ENCODE measurements around the gene NCOR2.

NCOR2 gene

GRCh38 chr12:124562018-124562795 is 5.2 kb downstream of the NCOR2 start:
- H3K4me3 Mint-ChIP-seq: no peak overlapping the region
- no peak overlapping the region for H3K27ac Mint-ChIP-seq

GRCh38 chr12:124561231-124561630 is 6.2 kb downstream of the NCOR2 start:
- Mint-ChIP-seq H3K27me3 (ENCODE audit: low read depth, poor library complexity) (no peaks in the 10 kb centered on the region), H3K4me1 (peaks cover 66% of the 10 kb centered on the region), H3K4me3 (no peak overlapping the region), H3K9me3 (no peaks in the 10 kb centered on the region), H3K36me3 (ENCODE audit: low read depth) (peaks cover 7% of the 10 kb centered on the region), H3K27ac (no peak overlapping the region)
- TF ChIP-seq CTCF (IDR thresholded peaks at IDR 0.05): no peak
- no peak for DNase-seq

More at GRCh38 chr12:124562018-124562795, 5.2 kb downstream of the NCOR2 start:
- H3K27me3 Mint-ChIP-seq (ENCODE audit: low read depth, poor library complexity): no peaks in the 10 kb centered on the region
- H3K4me1 Mint-ChIP-seq: peaks cover 57% of the 10 kb centered on the region
- no peak for DNase-seq
- H3K9me3 Mint-ChIP-seq: no peaks in the 10 kb centered on the region
- peaks cover 7% of the 10 kb centered on the region for H3K36me3 Mint-ChIP-seq (ENCODE audit: low read depth)
- TF ChIP-seq CTCF (IDR thresholded peaks at IDR 0.05): no peak

- Mint-ChIP-seq H3K27ac (no peak overlapping the region), H3K36me3 (ENCODE audit: low read depth) (peaks cover 7% of the 10 kb centered on the region), H3K4me3 (no peak overlapping the region), H3K9me3 (no peaks in the 10 kb centered on the region), H3K27me3 (ENCODE audit: low read depth, poor library complexity) (no peaks in the 10 kb centered on the region), H3K4me1 (peaks cover 62% of the 10 kb centered on the region)
- no peak for TF ChIP-seq CTCF (IDR thresholded peaks at IDR 0.05)
- no peak for DNase-seq
Measured at GRCh38 chr12:124560146-124560890, 7.1 kb downstream of the NCOR2 start.

- H3K36me3 Mint-ChIP-seq (ENCODE audit: low read depth): peaks cover 7% of the 10 kb centered on the region
Measured at GRCh38 chr12:124559182-124560017, 8.0 kb downstream of the NCOR2 start.

GRCh38 chr12:124558313-124558712 is 9.1 kb downstream of the NCOR2 start:
- H3K36me3 Mint-ChIP-seq (ENCODE audit: low read depth): peaks cover 10% of the 10 kb centered on the region
- TF ChIP-seq CTCF (IDR thresholded peaks at IDR 0.05): no peak
- H3K4me1 Mint-ChIP-seq: peaks cover 54% of the 10 kb centered on the region
- DNase-seq: no peak
- no peak overlapping the region for H3K4me3 Mint-ChIP-seq
- H3K27me3 Mint-ChIP-seq (ENCODE audit: low read depth, poor library complexity): no peaks in the 10 kb centered on the region
- no peaks in the 10 kb centered on the region for H3K9me3 Mint-ChIP-seq
- no peak overlapping the region for H3K27ac Mint-ChIP-seq

More at GRCh38 chr12:124559182-124560017, 8.0 kb downstream of the NCOR2 start:
- Mint-ChIP-seq H3K4me1 (peaks cover 59% of the 10 kb centered on the region), H3K27me3 (ENCODE audit: low read depth, poor library complexity) (no peaks in the 10 kb centered on the region), H3K9me3 (no peaks in the 10 kb centered on the region), H3K27ac (no peak overlapping the region), H3K4me3 (no peak overlapping the region)
- no peak for TF ChIP-seq CTCF (IDR thresholded peaks at IDR 0.05)
- no peak for DNase-seq

All from nephron progenitor cell (in vitro differentiated cells).